Suppressor macrophage treated with lipopolysaccharide for 4 hours (primary cell): ENCODE measurements around the gene TRMO.
A peak's percentile ranks its signal among the peaks of the same experiment; 100 is the strongest.

ENCODE experiments used
- DNase-seq: peaks from one replicate; pipeline ENCODE4 v3.0.0-alpha.2; 2020

Gene TRMO

GRCh38 chr9:97936998-97937397 lies 14.7 kb upstream of the TRMO start:
- DNase-seq, result no peak

- DNase-seq, result no peak
Measured at GRCh38 chr9:97935276-97935675, 13.0 kb upstream of the TRMO start.

GRCh38 chr9:97934321-97935115 lies 12.2 kb upstream of the TRMO start:
- no peak for DNase-seq

GRCh38 chr9:97933297-97933998 lies 11.1 kb upstream of the TRMO start:
- no peak for DNase-seq

GRCh38 chr9:97930972-97931371 lies 8.7 kb upstream of the TRMO start:
- DNase-seq, result no peak

GRCh38 chr9:97928986-97929604 lies 6.8 kb upstream of the TRMO start:
- DNase-seq, result no peak

GRCh38 chr9:97925497-97926334 lies 3.4 kb upstream of the TRMO start:
- no peak for DNase-seq

GRCh38 chr9:97924386-97924785 lies 2.1 kb upstream of the TRMO start:
- peak; percentile 61 for DNase-seq

- DNase-seq, result peak; percentile 82
Measured at GRCh38 chr9:97923529-97924108, 1.3 kb upstream of the TRMO start.

GRCh38 chr9:97919217-97919813 lies 3.0 kb downstream of the TRMO start:
- no peak for DNase-seq

- DNase-seq, result no peak
Measured at GRCh38 chr9:97918611-97919010, 3.7 kb downstream of the TRMO start.

- no peak for DNase-seq
Measured at GRCh38 chr9:97911970-97912369, 10.3 kb downstream of the TRMO start.

- DNase-seq, result no peak
Measured at GRCh38 chr9:97911528-97911927, 10.8 kb downstream of the TRMO start.

- no peak for DNase-seq
Measured at GRCh38 chr9:97910357-97910756, 11.9 kb downstream of the TRMO start.

- DNase-seq, result peak; percentile 62
Measured at GRCh38 chr9:97908705-97909104, 13.6 kb downstream of the TRMO start.

GRCh38 chr9:97907632-97908031 lies 14.7 kb downstream of the TRMO start:
- no peak for DNase-seq

- peak; percentile 35 for DNase-seq
Measured at GRCh38 chr9:97907046-97907445, 15.3 kb downstream of the TRMO start.

GRCh38 chr9:97906236-97906831 lies 16.0 kb downstream of the TRMO start:
- DNase-seq, result peak; percentile 80

GRCh38 chr9:97905228-97905627 lies 17.1 kb downstream of the TRMO start:
- no peak for DNase-seq

GRCh38 chr9:97904725-97905124 lies 17.6 kb downstream of the TRMO start:
- no peak for DNase-seq

GRCh38 chr9:97903177-97903576 lies 19.1 kb downstream of the TRMO start:
- no peak for DNase-seq
